AG04449 (cell line): Measurements from ENCODE around the gene PODXL2.

Experiments
- CTCF ChIA-PET: fragments of 350-600 bp; formaldehyde crosslinking; extraction: SDS; loops from one replicate; lab custom pipeline; 2021; ENCODE audit warnings: antibody characterized with exemption; lab: Yijun Ruan, JAX
- POLR2A ChIA-PET: fragments of 400-600, 350-600 bp; formaldehyde crosslinking; extraction: SDS; loops from one replicate; lab custom pipeline; 2020; ENCODE audit warnings: antibody characterized with exemption, inconsistent platforms; lab: Yijun Ruan, JAX
- DNase-seq: peaks from one replicate; pipeline ENCODE4 v3.0.0-alpha.2; 2010; ENCODE audit warnings: low read depth, low spot score
- H3K4me3 ChIP-seq: 2 replicates; pipeline ENCODE4 v1.5.1; 2011; ENCODE audit warnings: low read depth, mild to moderate bottlenecking, control low read depth, low read length
- CTCF ChIP-seq: IDR thresholded peaks from one replicate; pipeline ENCODE4 v1.5.1; 2011; ENCODE audit warnings: mild to moderate bottlenecking, moderate library complexity, low read length, control low read depth, inconsistent platforms; ENCODE audit not compliant: insufficient read depth; ENCODE audit errors: missing control alignments

The PODXL2 gene

GRCh38 chr3:127688416-127689265, 59.7 kb downstream of the PODXL2 start:
- DNase-seq: no peak
- POLR2A ChIA-PET: no interaction called here
- no peak overlapping the region for H3K4me3 ChIP-seq
- TF ChIP-seq CTCF: no peak
- CTCF ChIA-PET: interaction anchor here (0.6 to 10.2 kb wide), 12 partner anchors 7 to 282 kb away, joined by 3 to 87 read pairs (median 6); partner anchors contain the start of gene MGLL

- DNase-seq: no peak
- no peak overlapping the region for H3K4me3 ChIP-seq
- POLR2A ChIA-PET: interaction anchor here (1.0 kb wide), 1 partner anchor 10 kb away, joined by 3 read pairs; no protein-coding TSS in a partner anchor
- CTCF ChIA-PET: interaction anchor here (0.6 to 10.2 kb wide), 19 partner anchors 8 to 444 kb away, joined by 3 to 87 read pairs (median 6); partner anchors contain the start of gene MGLL
- no peak for TF ChIP-seq CTCF
These were observed 60.4 kb downstream of the PODXL2 start for GRCh38 chr3:127689266-127689860.

GRCh38 chr3:127690106-127690505, 61.1 kb downstream of the PODXL2 start:
- DNase-seq: no peak
- no peak overlapping the region for H3K4me3 ChIP-seq
- TF ChIP-seq CTCF: no peak
- ChIA-PET CTCF (interaction anchor here (0.5 to 10.2 kb wide), 27 partner anchors 7 to 443 kb away, joined by 3 to 87 read pairs (median 8); partner anchors contain the start of gene MGLL), POLR2A (interaction anchor here (0.7 to 1.0 kb wide), 2 partner anchors 9 to 1633 kb away, joined by 3 read pairs; no protein-coding TSS in a partner anchor)

GRCh38 chr3:127690823-127691452, 62.0 kb downstream of the PODXL2 start:
- DNase-seq: no peak
- POLR2A ChIA-PET: interaction anchor here (0.9 kb wide), 1 partner anchor 132 kb away, joined by 7 read pairs; the partner anchor contains the start of gene MGLL
- CTCF ChIA-PET: interaction anchor here (0.5 to 10.2 kb wide), 38 partner anchors 10 to 364 kb away, joined by 3 to 87 read pairs (median 4); partner anchors contain the start of gene MGLL
- TF ChIP-seq CTCF: peak; percentile 91
- no peak overlapping the region for H3K4me3 ChIP-seq

- POLR2A ChIA-PET: interaction anchor here (0.9 kb wide), 1 partner anchor 131 kb away, joined by 7 read pairs; the partner anchor contains the start of gene MGLL
- no peak for DNase-seq
- TF ChIP-seq CTCF: no peak
- CTCF ChIA-PET: interaction anchor here (0.6 to 10.2 kb wide), 33 partner anchors 10 to 364 kb away, joined by 3 to 87 read pairs (median 6); partner anchors contain the start of gene MGLL
- H3K4me3 ChIP-seq: no peak overlapping the region
These were observed 62.5 kb downstream of the PODXL2 start for GRCh38 chr3:127691489-127691888.
